ENCODE results near the gene PRR16. TPM values are rescaled to one million over a fixed set of nuclear protein-coding genes. Genes with fewer than 3 reads are reported as not detected.
A peak's percentile ranks its signal among the peaks of the same experiment; 100 is the strongest.
"Not testable (repeated sequence)": the region's sequence is repeated elsewhere in the genome, so short reads cannot be mapped to it uniquely, and the experiment has no call there.

PRR16 gene
- total and polyA plus RNA-seq, 2 experiments from 2014 or later, result 1.0 to 1.7 TPM

- Mint-ChIP-seq H3K4me1 (peaks cover 63% of the 10 kb centered on the region), H3K27me3 (ENCODE audit: insufficient read depth, low read depth, poor library complexity) (peaks cover 4% of the 10 kb centered on the region), H3K4me3 (no peak overlapping the region), H3K27ac (no peak overlapping the region), H3K9me3 (peaks cover 5% of the 10 kb centered on the region; the same call in 2 of the 3 replicates), H3K36me3 (ENCODE audit: low read depth) (peaks cover 46% of the 10 kb centered on the region)
- peak overlapping the region; percentile 47; the same call in 1 of the 2 replicates for H3K27ac ChIP-seq (ENCODE audit: low read depth)
- peaks cover 11% of the 10 kb centered on the region; the same call in 1 of the 2 replicates for H3K79me2 ChIP-seq (replicated peaks; ENCODE audit: insufficient read depth)
- H2AFZ ChIP-seq, result no peak overlapping the region
- no peak overlapping the region for H3K4me3 ChIP-seq
- H3K9me2 ChIP-seq (ENCODE audit: insufficient read depth), result no peaks in the 10 kb centered on the region
- ATAC-seq, result no peak
- no peak for DNase-seq (ENCODE audit: low spot score)
- no peaks in the 10 kb centered on the region for H3K27me3 ChIP-seq (ENCODE audit: insufficient read depth)
- H3K4me2 ChIP-seq, result 0 out of 2 replicates have a peak overlapping the region, but pooled peaks have one; percentile 5
- peaks cover 7% of the 10 kb centered on the region; the same call in 1 of the 2 replicates for H3K36me3 ChIP-seq (ENCODE audit: insufficient read depth)
- no peaks in the 10 kb centered on the region for H3F3A ChIP-seq (replicated peaks; ENCODE audit: low read depth)
- TF ChIP-seq ZNF114 (CRISPR knock-in tag; IDR thresholded peaks at IDR 0.05), result no peak
- H4K20me1 ChIP-seq (replicated peaks; ENCODE audit: insufficient read depth), result no peaks in the 10 kb centered on the region
- H3K4me1 ChIP-seq (ENCODE audit: insufficient read depth), result peaks cover 35% of the 10 kb centered on the region
Measured at GRCh38 chr5:120695368-120695880, 231.3 kb downstream of the PRR16 start.

GRCh38 chr5:120697147-120697546 lies 233.0 kb downstream of the PRR16 start:
- peaks cover 5% of the 10 kb centered on the region; the same call in 2 of the 3 replicates for H3K9me3 Mint-ChIP-seq
- H3K4me3 Mint-ChIP-seq, result peak overlapping the region; percentile 93
- Histone ChIP-seq H3K4me3 (peak overlapping the region; percentile 41), H3K4me2 (peak overlapping the region; percentile 69), H3K27ac (ENCODE audit: low read depth) (peak overlapping the region; percentile 90), H3K9me2 (ENCODE audit: insufficient read depth) (no peaks in the 10 kb centered on the region), H3K79me2 (replicated peaks; ENCODE audit: insufficient read depth) (peaks cover 26% of the 10 kb centered on the region), H4K20me1 (replicated peaks; ENCODE audit: insufficient read depth) (no peaks in the 10 kb centered on the region), H3K36me3 (ENCODE audit: insufficient read depth) (peaks cover 7% of the 10 kb centered on the region; the same call in 1 of the 2 replicates), H3K4me1 (ENCODE audit: insufficient read depth) (peaks cover 19% of the 10 kb centered on the region), H3F3A (replicated peaks; ENCODE audit: low read depth) (no peaks in the 10 kb centered on the region), H2AFZ (no peak overlapping the region), H3K27me3 (ENCODE audit: insufficient read depth) (no peaks in the 10 kb centered on the region)
- peak overlapping the region; percentile 81 for H3K27ac Mint-ChIP-seq
- ATAC-seq, result peak; percentile 25
- H3K36me3 Mint-ChIP-seq (ENCODE audit: low read depth), result peaks cover 61% of the 10 kb centered on the region
- H3K27me3 Mint-ChIP-seq (ENCODE audit: insufficient read depth, low read depth, poor library complexity), result peaks cover 15% of the 10 kb centered on the region
- H3K4me1 Mint-ChIP-seq, result peaks cover 55% of the 10 kb centered on the region
- TF ChIP-seq ETS1 (IDR thresholded peaks at IDR 0.05) (no peak), POLR2AphosphoS5 (IDR thresholded peaks at IDR 0.05; ENCODE audit: low read depth) (0 out of 2 replicates have a peak, but pooled peaks have one; percentile 9)
- no peak for DNase-seq (ENCODE audit: low spot score)

- Mint-ChIP-seq H3K27me3 (ENCODE audit: insufficient read depth, low read depth, poor library complexity) (peaks cover 17% of the 10 kb centered on the region), H3K4me1 (peaks cover 53% of the 10 kb centered on the region), H3K36me3 (ENCODE audit: low read depth) (peaks cover 68% of the 10 kb centered on the region), H3K4me3 (peak overlapping the region; percentile 93), H3K27ac (peak overlapping the region; percentile 93)
- TF ChIP-seq POLR2AphosphoS5 (IDR thresholded peaks at IDR 0.05; ENCODE audit: low read depth) (peak; percentile 44), NANOG (IDR thresholded peaks at IDR 0.05; ENCODE audit: borderline replicate concordance) (peak; percentile 86)
- Histone ChIP-seq H3K4me3 (peak overlapping the region; percentile 41), H3K4me2 (peak overlapping the region; percentile 45), H3K4me1 (ENCODE audit: insufficient read depth) (peaks cover 19% of the 10 kb centered on the region), H3K79me2 (replicated peaks; ENCODE audit: insufficient read depth) (peaks cover 33% of the 10 kb centered on the region), H3K27ac (ENCODE audit: low read depth) (peak overlapping the region; percentile 94)
- DNase-seq (ENCODE audit: low spot score) (peak; percentile 52), ATAC-seq (peak; percentile 87)
- not testable (repeated sequence) for H3K9me3 Mint-ChIP-seq; H2AFZ ChIP-seq; H3K36me3 ChIP-seq (ENCODE audit: insufficient read depth); H3K27me3 ChIP-seq (ENCODE audit: insufficient read depth); H4K20me1 ChIP-seq (replicated peaks; ENCODE audit: insufficient read depth); H3F3A ChIP-seq (replicated peaks; ENCODE audit: low read depth); H3K9me2 ChIP-seq (ENCODE audit: insufficient read depth)
Measured at GRCh38 chr5:120697670-120698327, 233.7 kb downstream of the PRR16 start.

Measured in GM23338 (cell line).